GM06990 (cell line): ENCODE results near the gene SHD.
A peak's percentile ranks its signal among the peaks of the same experiment; 100 is the strongest.

Experiments used
- DNase-seq: peaks from one replicate; pipeline ENCODE4 v3.0.0-alpha.2; 2011; ENCODE audit not compliant: insufficient read length; ENCODE audit errors: extremely low read depth
- H3K27me3 ChIP-seq: replicated peaks from 2 replicates; pipeline ENCODE4 v1.6.0; 2011; ENCODE audit warnings: low read length; ENCODE audit not compliant: control insufficient read depth, insufficient read depth
- H3K36me3 ChIP-seq: 2 replicates; pipeline ENCODE4 v1.5.1; 2011; ENCODE audit warnings: low read length; ENCODE audit not compliant: control insufficient read depth, insufficient read depth
- H3K4me3 ChIP-seq: replicated peaks from 2 replicates; pipeline ENCODE4 v1.5.1; 2011; ENCODE audit warnings: low read depth, mild to moderate bottlenecking, control low read depth, low read length
- CTCF ChIP-seq: IDR thresholded peaks from 2 replicates; pipeline ENCODE4 v1.5.1; 2011; ENCODE audit warnings: low read length, control low read depth, mild to moderate bottlenecking, inconsistent platforms; ENCODE audit not compliant: insufficient read depth, poor library complexity, severe bottlenecking

Gene SHD

GRCh38 chr19:4246767-4247593, 32.1 kb upstream of the SHD start, which contains the start of gene YJU2:
Gene YJU2 (plus strand): TSS chr19:4247080. CDS start chr19:4247147, 67 bp downstream.
- peaks cover 14% of the 10 kb centered on the region for H3K36me3 ChIP-seq
- H3K27me3 ChIP-seq, result no peaks in the 10 kb centered on the region
- H3K4me3 ChIP-seq, result peak within 1 kb of the TSS; percentile 87

GRCh38 chr19:4256563-4256962, 22.5 kb upstream of the SHD start:
- H3K4me3 ChIP-seq, result no peak overlapping the region
- peak; percentile 32 for TF ChIP-seq CTCF
- DNase-seq, result no peak
- peaks cover 21% of the 10 kb centered on the region for H3K36me3 ChIP-seq
- H3K27me3 ChIP-seq, result no peaks in the 10 kb centered on the region

More at GRCh38 chr19:4246767-4247593, 32.1 kb upstream of the SHD start, which contains the start of gene YJU2:
- peak; percentile 93 for DNase-seq
- peak; percentile 55 for TF ChIP-seq CTCF

GRCh38 chr19:4257025-4257424, 22.0 kb upstream of the SHD start:
- no peak for TF ChIP-seq CTCF
- H3K36me3 ChIP-seq, result peaks cover 24% of the 10 kb centered on the region

GRCh38 chr19:4258181-4258580, 20.9 kb upstream of the SHD start:
- no peak for DNase-seq
- TF ChIP-seq CTCF, result no peak
- Histone ChIP-seq H3K27me3 (no peaks in the 10 kb centered on the region), H3K4me3 (no peak overlapping the region), H3K36me3 (peaks cover 25% of the 10 kb centered on the region)

More at GRCh38 chr19:4257025-4257424, 22.0 kb upstream of the SHD start:
- Histone ChIP-seq H3K4me3 (no peak overlapping the region), H3K27me3 (no peaks in the 10 kb centered on the region)
- no peak for DNase-seq

- DNase-seq, result no peak
- Histone ChIP-seq H3K27me3 (no peaks in the 10 kb centered on the region), H3K36me3 (peaks cover 21% of the 10 kb centered on the region), H3K4me3 (no peak overlapping the region)
- no peak for TF ChIP-seq CTCF
These were observed 18.4 kb upstream of the SHD start for GRCh38 chr19:4260613-4261191.
